RPMI7951 (cell line): ENCODE measurements around the gene CACNG3. TPM values are rescaled to one million over a fixed set of nuclear protein-coding genes. Genes with fewer than 3 reads are reported as not detected.
A peak's percentile ranks its signal among the peaks of the same experiment; 100 is the strongest.
"Not testable (repeated sequence)": the region's sequence is repeated elsewhere in the genome, so short reads cannot be mapped to it uniquely, and the experiment has no call there.

Source experiments
- DNase-seq: peaks from one replicate; pipeline ENCODE4 v3.0.0-alpha.2; 2012; ENCODE audit warnings: low read depth
- total RNA-seq: library from RNA; depleted of rRNA; stranded (reverse); fragments of >200 nt; shearing (Covaris generic); gene quantifications from 2 replicates; pipeline ENCODE4 v1.2.3, GENCODE V29; 2014; rRNA removed

The CACNG3 gene
- not detected in 2 replicates for total RNA-seq

- DNase-seq = peak; percentile 49
Measured at GRCh38 chr16:24255456-24256371, at the start of gene CACNG3. Gene CACNG3 (plus strand): TSS chr16:24256335. CDS start chr16:24256755, 420 bp downstream.

GRCh38 chr16:24206926-24207325 lies 49.2 kb upstream of the CACNG3 start:
- no peak for DNase-seq

GRCh38 chr16:24208710-24209109 lies 47.4 kb upstream of the CACNG3 start:
- no peak for DNase-seq

- no peak for DNase-seq
Measured at GRCh38 chr16:24214992-24215391, 41.1 kb upstream of the CACNG3 start.

GRCh38 chr16:24216961-24217360 lies 39.2 kb upstream of the CACNG3 start:
- DNase-seq = no peak

GRCh38 chr16:24217461-24217860 lies 38.7 kb upstream of the CACNG3 start:
- no peak for DNase-seq

GRCh38 chr16:24218299-24218698 lies 37.8 kb upstream of the CACNG3 start:
- DNase-seq = no peak

- no peak for DNase-seq
Measured at GRCh38 chr16:24221219-24221618, 34.9 kb upstream of the CACNG3 start.

GRCh38 chr16:24228514-24228913 lies 27.6 kb upstream of the CACNG3 start:
- DNase-seq = no peak

- DNase-seq = no peak
Measured at GRCh38 chr16:24232936-24233335, 23.2 kb upstream of the CACNG3 start.

GRCh38 chr16:24234737-24235136 lies 21.4 kb upstream of the CACNG3 start:
- DNase-seq = peak; percentile 11

GRCh38 chr16:24235806-24236205 lies 20.3 kb upstream of the CACNG3 start:
- no peak for DNase-seq

GRCh38 chr16:24238846-24239245 lies 17.3 kb upstream of the CACNG3 start:
- DNase-seq = not testable (repeated sequence)

GRCh38 chr16:24246911-24247607 lies 9.1 kb upstream of the CACNG3 start:
- no peak for DNase-seq

GRCh38 chr16:24253192-24253591 lies 2.9 kb upstream of the CACNG3 start:
- peak; percentile 38 for DNase-seq

GRCh38 chr16:24257958-24258357 lies 1.8 kb downstream of the CACNG3 start:
- DNase-seq = no peak

GRCh38 chr16:24258791-24259190 lies 2.7 kb downstream of the CACNG3 start:
- no peak for DNase-seq

- no peak for DNase-seq
Measured at GRCh38 chr16:24262816-24263215, 6.7 kb downstream of the CACNG3 start.

- no peak for DNase-seq
Measured at GRCh38 chr16:24270721-24271442, 14.7 kb downstream of the CACNG3 start.

GRCh38 chr16:24272379-24272778 lies 16.2 kb downstream of the CACNG3 start:
- DNase-seq = no peak

- DNase-seq = peak; percentile 24
Measured at GRCh38 chr16:24273508-24274182, 17.5 kb downstream of the CACNG3 start.

- no peak for DNase-seq
Measured at GRCh38 chr16:24275413-24275812, 19.3 kb downstream of the CACNG3 start.
